Epithelial cell of proximal tubule (primary cell): ENCODE results near the gene KIAA1671. TPM values are rescaled to one million over a fixed set of nuclear protein-coding genes. Genes with fewer than 3 reads are reported as not detected.

Experiments used
- DNase-seq: peaks from one replicate; pipeline ENCODE4 v3.0.0-alpha.2; 2011; ENCODE audit warnings: low read depth
- H3K4me3 ChIP-seq: 2 replicates; pipeline ENCODE4 v1.5.1; 2011; ENCODE audit warnings: low read depth, mild to moderate bottlenecking, low read length
- total RNA-seq: library from RNA; depleted of rRNA; stranded (reverse); fragments of >200 nt; gene quantifications from 2 replicates; pipeline ENCODE4 v1.2.3, GENCODE V29; 2015
- TF ChIP-seq, protein P1 (sequence below): conservative IDR thresholded peaks from 2 replicates; pipeline ENCODE4 v1.5.1; 2012; ENCODE audit warnings: low read depth, mild to moderate bottlenecking, low read length

The KIAA1671 gene
- total RNA-seq, 1 donor from 2014 or later = 14.1 TPM

DNA sequence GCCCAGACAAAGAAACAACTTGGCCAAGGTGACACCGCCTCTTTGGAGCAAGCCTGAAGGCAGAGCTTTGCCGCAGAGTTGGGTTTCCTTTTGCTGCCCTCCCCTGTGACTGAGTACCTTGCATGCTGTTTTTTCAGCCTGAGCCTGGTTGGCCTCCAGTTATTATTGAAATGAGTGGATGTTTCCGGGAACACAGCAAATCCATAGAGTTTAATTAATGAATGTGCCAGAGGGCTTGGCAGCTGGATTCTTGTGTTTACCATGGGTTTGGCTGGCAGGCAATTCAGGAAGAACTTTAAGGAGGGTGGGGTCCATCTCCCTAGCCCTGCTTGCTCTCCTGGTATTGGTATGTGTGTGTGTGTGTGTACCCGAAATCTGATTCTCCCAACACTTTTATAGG is 181.5 kb downstream of the KIAA1671 start:
- no peak overlapping the region for H3K4me3 ChIP-seq
- TF ChIP-seq, protein P1, sequence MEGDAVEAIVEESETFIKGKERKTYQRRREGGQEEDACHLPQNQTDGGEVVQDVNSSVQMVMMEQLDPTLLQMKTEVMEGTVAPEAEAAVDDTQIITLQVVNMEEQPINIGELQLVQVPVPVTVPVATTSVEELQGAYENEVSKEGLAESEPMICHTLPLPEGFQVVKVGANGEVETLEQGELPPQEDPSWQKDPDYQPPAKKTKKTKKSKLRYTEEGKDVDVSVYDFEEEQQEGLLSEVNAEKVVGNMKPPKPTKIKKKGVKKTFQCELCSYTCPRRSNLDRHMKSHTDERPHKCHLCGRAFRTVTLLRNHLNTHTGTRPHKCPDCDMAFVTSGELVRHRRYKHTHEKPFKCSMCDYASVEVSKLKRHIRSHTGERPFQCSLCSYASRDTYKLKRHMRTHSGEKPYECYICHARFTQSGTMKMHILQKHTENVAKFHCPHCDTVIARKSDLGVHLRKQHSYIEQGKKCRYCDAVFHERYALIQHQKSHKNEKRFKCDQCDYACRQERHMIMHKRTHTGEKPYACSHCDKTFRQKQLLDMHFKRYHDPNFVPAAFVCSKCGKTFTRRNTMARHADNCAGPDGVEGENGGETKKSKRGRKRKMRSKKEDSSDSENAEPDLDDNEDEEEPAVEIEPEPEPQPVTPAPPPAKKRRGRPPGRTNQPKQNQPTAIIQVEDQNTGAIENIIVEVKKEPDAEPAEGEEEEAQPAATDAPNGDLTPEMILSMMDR = no peak
- no peak for DNase-seq

DNA sequence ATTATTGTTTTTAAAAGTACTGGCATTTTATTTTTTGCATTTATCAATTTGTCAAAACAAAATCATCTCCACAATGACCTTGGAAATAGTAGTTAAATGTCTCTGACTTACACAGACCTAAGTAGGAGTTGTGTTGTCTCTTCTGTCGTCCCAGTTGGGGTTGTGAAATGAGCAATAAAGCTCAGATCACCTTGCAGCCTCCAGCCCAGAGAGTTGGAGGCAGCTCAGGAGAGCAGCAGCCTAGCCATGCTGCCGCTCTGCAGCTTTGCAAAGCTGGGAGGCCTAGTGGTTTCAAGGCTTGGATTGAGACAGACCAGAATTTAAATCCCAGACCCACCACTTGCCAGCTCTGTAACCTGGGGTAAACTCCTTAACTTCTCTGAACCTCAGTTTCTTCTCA is 181.9 kb downstream of the KIAA1671 start:
- TF ChIP-seq, protein P1 = no peak
- no peak for DNase-seq
- H3K4me3 ChIP-seq = no peak overlapping the region

DNA sequence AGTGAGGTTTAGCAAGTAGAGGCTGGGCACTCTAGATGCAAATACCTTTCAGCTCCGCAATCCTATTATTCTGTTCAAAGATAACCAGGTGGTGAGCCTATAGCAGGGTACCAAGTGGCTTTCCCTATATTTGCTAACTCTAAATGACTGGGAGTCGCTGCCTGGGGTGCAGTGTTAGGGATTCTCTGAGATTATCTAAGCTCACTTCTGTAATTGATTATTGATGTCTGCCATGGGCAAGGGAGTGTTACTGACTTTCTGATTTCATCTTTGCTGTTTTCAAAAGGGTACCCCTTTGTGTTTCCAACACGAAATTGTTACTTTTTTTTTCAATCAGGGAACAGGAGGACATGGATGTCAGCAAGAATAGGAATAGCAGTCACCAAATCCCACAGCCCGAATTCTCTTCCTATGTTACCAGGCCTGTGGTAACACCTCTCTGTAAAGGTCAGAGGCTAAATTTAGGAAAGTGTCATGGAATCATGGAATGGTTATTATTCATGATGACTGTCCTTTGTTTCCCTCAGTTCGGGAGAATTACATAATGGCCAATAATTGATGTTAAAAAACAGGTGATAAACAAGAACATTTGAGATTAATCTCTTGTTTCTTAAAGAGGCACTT is 184.5 kb downstream of the KIAA1671 start:
- TF ChIP-seq, protein P1 = no peak
- no peak for DNase-seq
- no peak overlapping the region for H3K4me3 ChIP-seq

DNA sequence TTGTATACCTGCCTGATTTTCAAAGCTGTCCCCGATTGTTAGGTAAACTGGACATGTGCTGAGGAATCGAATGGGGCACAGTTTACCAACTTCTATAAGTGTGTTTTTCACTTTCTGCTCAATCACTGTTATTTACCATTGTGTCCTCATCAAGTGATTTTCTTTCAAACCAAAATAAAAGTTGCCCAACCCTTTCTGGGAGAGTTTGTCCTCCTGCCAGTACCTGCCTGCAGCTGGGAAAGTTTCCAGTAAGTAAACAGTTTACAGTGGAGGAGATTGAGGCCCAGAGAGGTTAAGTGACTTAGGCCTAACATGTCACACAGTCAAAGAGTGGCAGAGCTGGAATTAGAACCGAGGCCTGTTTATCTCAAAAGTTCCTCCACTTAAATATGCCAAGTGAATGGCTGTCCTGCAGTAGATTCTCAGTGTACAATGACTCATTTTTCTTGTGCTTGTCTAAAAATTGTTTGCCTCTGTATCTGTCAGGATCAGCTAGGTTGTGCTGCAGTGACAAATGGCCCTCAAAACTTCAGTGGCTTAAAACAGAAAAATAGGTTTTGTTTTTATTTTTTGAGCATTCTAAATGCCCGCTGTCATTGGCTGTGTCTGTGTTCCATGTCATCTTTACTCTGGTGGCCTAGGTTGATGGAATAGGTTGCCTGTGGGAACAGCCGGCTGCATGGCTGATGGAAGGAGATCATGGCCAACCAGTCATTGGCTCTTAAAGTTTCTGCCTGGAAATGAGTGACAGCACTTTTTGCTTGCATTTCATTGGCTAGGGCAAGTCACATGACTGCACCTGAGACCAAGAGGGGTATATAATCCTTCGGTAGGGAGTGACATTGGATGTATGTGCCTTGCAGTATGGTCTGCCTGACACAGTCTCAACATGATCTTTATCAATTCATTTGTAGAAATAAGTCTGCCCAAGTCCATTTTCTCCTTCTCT is 185.3 kb downstream of the KIAA1671 start:
- TF ChIP-seq, protein P1 = no peak
- no peak overlapping the region for H3K4me3 ChIP-seq
- no peak for DNase-seq

DNA sequence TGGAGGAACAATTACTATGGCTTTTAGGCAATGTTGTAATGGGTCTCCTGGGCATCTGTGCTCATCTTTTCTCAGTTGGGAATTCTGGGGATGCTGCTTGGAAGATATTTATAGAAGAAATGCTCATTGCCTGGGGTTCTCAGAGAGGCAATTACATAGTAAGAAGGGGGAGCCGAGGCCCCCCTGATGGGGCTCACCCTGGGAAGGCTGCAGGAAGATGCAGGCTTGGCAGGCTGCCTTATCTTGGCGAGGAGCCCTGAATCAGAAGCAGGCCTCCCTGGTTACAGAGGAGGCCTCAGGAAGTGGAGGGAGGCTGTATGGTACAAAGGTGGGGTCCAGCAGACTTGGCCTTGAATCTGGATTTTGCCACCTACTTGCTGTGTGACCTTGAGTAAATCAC is 186.5 kb downstream of the KIAA1671 start:
- DNase-seq = no peak
- H3K4me3 ChIP-seq = no peak overlapping the region
- TF ChIP-seq, protein P1 = no peak

DNA sequence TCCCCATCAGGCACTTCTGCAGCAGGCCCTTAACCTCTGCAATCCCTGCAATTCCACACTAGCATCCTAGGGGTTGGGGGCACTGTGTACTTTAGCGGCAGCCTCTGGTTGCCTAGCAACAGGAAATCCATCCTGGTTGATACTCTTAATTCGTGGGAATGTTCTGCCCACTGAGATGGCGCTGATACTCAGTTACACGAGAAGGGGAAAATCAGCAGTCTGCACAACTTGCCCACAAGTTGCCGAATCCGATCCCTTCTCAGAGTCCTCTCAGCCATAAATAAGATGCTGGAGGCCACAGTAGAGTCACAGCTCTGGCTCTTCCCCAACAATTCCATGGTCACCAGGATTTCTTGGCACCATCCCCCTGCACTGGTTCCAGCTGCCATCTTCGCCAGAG is 189.6 kb downstream of the KIAA1671 start:
- no peak overlapping the region for H3K4me3 ChIP-seq
- TF ChIP-seq, protein P1 = no peak
- DNase-seq = no peak
